Daoy (cell line): ENCODE data around the gene HGFAC. TPM values are rescaled to one million over a fixed set of nuclear protein-coding genes. Genes with fewer than 3 reads are reported as not detected.
A peak's percentile ranks its signal among the peaks of the same experiment; 100 is the strongest.

ENCODE experiments used
- DNase-seq: peaks from one replicate; pipeline ENCODE4 v3.0.0-alpha.2; 2015; ENCODE audit warnings: low read depth
- total RNA-seq: library from RNA; depleted of rRNA; stranded (reverse); fragments of >200 nt; shearing (Covaris generic); gene quantifications from 2 replicates; pipeline ENCODE4 v1.2.3, GENCODE V29; 2014

HGFAC gene
- total RNA-seq, 1 experiment from 2014 or later, result not detected

- no peak for DNase-seq
Observed at GRCh38 chr4:3485886-3486540, 44.2 kb downstream of the HGFAC start.

- DNase-seq, result no peak
Observed at GRCh38 chr4:3486541-3487540, 45.1 kb downstream of the HGFAC start.

- DNase-seq, result no peak
Observed at GRCh38 chr4:3487861-3488260, 46.1 kb downstream of the HGFAC start.

GRCh38 chr4:3488820-3489219, 47.1 kb downstream of the HGFAC start:
- no peak for DNase-seq

- peak; percentile 62 for DNase-seq
Observed at GRCh38 chr4:3489451-3489962, 47.7 kb downstream of the HGFAC start.

GRCh38 chr4:3491681-3492405, 50.1 kb downstream of the HGFAC start:
- DNase-seq, result peak; percentile 67

GRCh38 chr4:3492741-3493719, 51.3 kb downstream of the HGFAC start:
- DNase-seq, result peak; percentile 51

- DNase-seq, result no peak
Observed at GRCh38 chr4:3493720-3494461, 52.1 kb downstream of the HGFAC start.

GRCh38 chr4:3494462-3494871, 52.7 kb downstream of the HGFAC start:
- no peak for DNase-seq

- no peak for DNase-seq
Observed at GRCh38 chr4:3495204-3495975, 53.6 kb downstream of the HGFAC start.

GRCh38 chr4:3496021-3496420, 54.3 kb downstream of the HGFAC start:
- no peak for DNase-seq

GRCh38 chr4:3497095-3497494, 55.3 kb downstream of the HGFAC start:
- no peak for DNase-seq

GRCh38 chr4:3497523-3498389, 56.0 kb downstream of the HGFAC start:
- no peak for DNase-seq

- no peak for DNase-seq
Observed at GRCh38 chr4:3498407-3498806, 56.6 kb downstream of the HGFAC start.
